GM12892 (cell line): ENCODE measurements around the gene PPFIBP2.

ENCODE experiments used
- POLR2A ChIP-seq: IDR thresholded peaks from 2 replicates; pipeline ENCODE4 v1.6.1; 2011; ENCODE audit warnings: low read depth, low read length, control low read depth
- POLR2AphosphoS5 ChIP-seq: IDR thresholded peaks from 2 replicates; pipeline ENCODE4 v1.6.1; 2011; ENCODE audit warnings: low read depth, low read length, control low read depth
- TAF1 ChIP-seq: IDR thresholded peaks from 2 replicates; pipeline ENCODE4 v1.6.1; 2011; ENCODE audit warnings: low read depth, mild to moderate bottlenecking, control low read depth, low read length, borderline replicate concordance

DNA sequence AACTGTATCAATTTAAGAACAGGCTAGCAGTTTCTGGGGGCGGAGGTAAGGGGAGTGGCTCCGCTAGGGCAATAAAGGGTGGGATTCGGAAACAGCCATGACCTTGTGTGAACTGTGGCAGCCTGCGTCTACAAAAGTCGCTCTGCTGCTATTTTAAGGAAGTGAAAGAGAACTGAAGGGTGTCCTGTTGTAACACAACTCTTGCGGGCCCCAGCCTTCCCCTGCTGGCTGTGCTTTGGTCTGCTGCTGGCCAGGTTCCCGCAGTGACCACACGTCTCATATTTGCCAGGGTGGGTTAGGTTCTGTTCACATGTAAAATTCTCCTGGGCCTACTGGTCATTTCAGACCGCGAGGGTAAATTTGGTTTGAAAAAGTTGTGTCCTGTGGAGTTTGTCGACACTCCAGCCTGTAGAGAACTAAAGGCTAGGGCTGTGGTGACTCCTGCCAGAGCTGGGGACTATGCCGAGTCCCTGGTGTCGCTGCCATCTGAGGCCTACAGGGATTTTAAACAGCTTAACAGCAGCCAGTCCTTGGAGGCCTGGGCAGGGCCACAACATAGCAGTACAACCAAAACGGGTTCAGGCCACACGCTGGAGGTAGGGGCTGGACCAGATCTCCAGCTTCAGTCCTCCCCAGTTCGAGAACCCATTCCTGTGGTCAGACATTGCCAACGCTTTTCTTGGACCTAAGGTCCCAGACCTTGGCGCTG is 1.1 kb upstream of the PPFIBP2 start:
- TF ChIP-seq POLR2A (peak; percentile 30; the same call in 1 of the 2 replicates), POLR2AphosphoS5 (peak; percentile 47), TAF1 (no peak)
